Measurements from ENCODE around the gene TRIM7. TPM values are rescaled to one million over a fixed set of nuclear protein-coding genes. Genes with fewer than 3 reads are reported as not detected.
"Not testable (repeated sequence)": the region's sequence is repeated elsewhere in the genome, so short reads cannot be mapped to it uniquely, and the experiment has no call there.

The TRIM7 gene
- total and polyA plus RNA-seq, 2 donors (not counting 1 experiment from before 2014, with no cell fraction given): 4.7 to 7.3 TPM

DNA sequence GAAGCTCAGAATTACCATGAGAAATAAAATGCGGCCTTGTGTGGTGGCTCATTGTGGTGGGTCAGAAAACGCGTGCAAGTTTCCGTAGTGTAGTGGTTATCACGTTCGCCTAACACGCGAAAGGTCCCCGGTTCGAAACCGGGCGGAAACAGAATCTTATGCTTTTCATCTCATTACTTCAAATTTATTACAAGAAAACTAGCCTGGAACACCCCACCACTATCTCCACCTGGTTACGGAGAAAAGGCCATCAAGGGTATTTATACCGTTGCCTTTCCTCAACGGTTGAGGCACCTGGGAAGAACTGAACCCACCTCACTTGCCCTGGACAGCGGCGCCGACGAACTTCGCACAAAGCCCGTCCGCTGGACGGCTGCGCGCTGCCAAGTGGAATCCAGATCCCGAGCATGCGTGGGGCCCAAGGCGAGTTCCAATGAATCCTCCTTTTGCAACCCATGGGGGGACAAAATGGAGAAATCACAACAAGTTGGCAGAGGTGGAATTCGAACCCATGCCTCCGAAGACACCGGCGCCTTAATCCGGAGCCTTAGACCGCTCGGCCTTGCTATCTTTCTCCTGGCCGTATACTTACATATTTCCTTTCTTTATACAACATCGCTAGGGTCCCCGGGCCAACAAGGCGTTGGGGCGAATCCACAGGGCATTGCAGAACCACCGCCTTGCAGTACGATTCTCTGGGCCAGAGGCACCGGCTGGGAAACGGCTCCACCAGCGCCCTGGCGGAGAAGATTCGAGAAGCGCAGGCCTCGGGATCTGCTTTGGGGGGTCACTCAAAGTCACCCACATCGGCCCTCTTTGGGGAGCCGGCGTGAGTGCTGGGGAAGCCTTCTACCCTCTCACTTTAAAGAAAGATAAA is 40.7 kb downstream of the TRIM7 start:
- no peak overlapping the region for H3K9ac ChIP-seq (ENCODE audit: insufficient read depth, low read length)
- TF ChIP-seq, protein P1, sequence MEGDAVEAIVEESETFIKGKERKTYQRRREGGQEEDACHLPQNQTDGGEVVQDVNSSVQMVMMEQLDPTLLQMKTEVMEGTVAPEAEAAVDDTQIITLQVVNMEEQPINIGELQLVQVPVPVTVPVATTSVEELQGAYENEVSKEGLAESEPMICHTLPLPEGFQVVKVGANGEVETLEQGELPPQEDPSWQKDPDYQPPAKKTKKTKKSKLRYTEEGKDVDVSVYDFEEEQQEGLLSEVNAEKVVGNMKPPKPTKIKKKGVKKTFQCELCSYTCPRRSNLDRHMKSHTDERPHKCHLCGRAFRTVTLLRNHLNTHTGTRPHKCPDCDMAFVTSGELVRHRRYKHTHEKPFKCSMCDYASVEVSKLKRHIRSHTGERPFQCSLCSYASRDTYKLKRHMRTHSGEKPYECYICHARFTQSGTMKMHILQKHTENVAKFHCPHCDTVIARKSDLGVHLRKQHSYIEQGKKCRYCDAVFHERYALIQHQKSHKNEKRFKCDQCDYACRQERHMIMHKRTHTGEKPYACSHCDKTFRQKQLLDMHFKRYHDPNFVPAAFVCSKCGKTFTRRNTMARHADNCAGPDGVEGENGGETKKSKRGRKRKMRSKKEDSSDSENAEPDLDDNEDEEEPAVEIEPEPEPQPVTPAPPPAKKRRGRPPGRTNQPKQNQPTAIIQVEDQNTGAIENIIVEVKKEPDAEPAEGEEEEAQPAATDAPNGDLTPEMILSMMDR (conservative IDR thresholded peaks at IDR 0.05 in 1 of 2, IDR thresholded peaks at IDR 0.05 in 1 of 2; ENCODE audit: low read depth in 1 of 2, low read length in 2 of 2): no peak
- TF ChIP-seq EZH2 (IDR thresholded peaks at IDR 0.05; ENCODE audit: low read length, missing control alignments): no peak
- H3K36me3 ChIP-seq (ENCODE audit: control insufficient read depth, insufficient read depth, low read length): no peaks in the 10 kb centered on the region
- H3K27ac ChIP-seq (ENCODE audit: insufficient read depth, low read length): no peak overlapping the region
- no peaks in the 10 kb centered on the region for H3K9me3 ChIP-seq (ENCODE audit: control insufficient read depth, insufficient read depth, low read depth, low read length)
- DNase-seq (ENCODE audit: low read depth in 2 of 2): peak; percentile 39 to 41
- no peak overlapping the region for H2AFZ ChIP-seq (ENCODE audit: low read length)
- no peaks in the 10 kb centered on the region for H3K27me3 ChIP-seq (ENCODE audit: control insufficient read depth, insufficient read depth, low read length)
- H4K20me1 ChIP-seq (ENCODE audit: control insufficient read depth, extremely low read depth, insufficient read depth, low read length): no peaks in the 10 kb centered on the region
- H3K4me1 ChIP-seq (ENCODE audit: control insufficient read depth, extremely low read depth, insufficient read depth, low read length): peaks cover 4% of the 10 kb centered on the region
- no peaks in the 10 kb centered on the region for H3K79me2 ChIP-seq (ENCODE audit: control insufficient read depth, insufficient read depth, low read length)
- H3K4me2 ChIP-seq (ENCODE audit: extremely low read depth, insufficient read depth, low read length): peak overlapping the region; percentile 32
- H3K4me3 ChIP-seq (replicated peaks in 1 of 4; ENCODE audit: control extremely low read depth in 1 of 4, insufficient read depth in 1 of 4, low read depth in 3 of 4, low read length in 4 of 4): peak overlapping the region in 1 of 4 experiments; percentile 17

DNA sequence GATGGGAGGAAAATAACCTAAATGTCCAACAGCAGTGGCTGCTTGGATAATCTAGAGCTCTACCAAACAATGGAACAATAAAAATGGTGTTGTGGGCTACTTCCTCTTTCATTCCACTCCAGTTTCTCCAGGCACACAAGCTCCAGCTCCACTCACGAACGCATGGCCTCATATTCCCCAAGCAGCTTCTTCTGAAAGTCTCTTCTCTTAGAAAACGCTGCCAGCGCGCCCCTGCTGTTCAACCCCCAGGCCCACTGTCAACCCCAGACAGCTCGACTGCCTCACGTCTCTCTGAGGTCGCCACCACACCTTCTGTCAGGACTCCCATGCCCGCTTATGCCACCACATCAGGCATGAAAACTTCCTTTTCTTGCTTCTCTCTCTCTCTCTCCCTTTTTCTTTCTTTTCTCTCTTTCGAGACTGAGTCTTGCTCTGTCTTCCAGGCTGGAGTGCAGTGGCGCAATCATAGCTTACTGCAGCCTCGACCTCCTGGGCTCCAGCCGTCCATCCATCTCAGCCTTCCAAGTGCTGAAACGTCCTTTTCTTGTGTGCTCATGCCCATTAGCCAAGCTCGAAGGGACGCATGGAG is 41.4 kb downstream of the TRIM7 start:
- TF ChIP-seq, protein P1 (conservative IDR thresholded peaks at IDR 0.05 in 1 of 2, IDR thresholded peaks at IDR 0.05 in 1 of 2; ENCODE audit: low read depth in 1 of 2, low read length in 2 of 2): no peak
- no peak for TF ChIP-seq EZH2 (IDR thresholded peaks at IDR 0.05; ENCODE audit: low read length, missing control alignments)
- Histone ChIP-seq H3K4me1 (ENCODE audit: control insufficient read depth, extremely low read depth, insufficient read depth, low read length) (peaks cover 4% of the 10 kb centered on the region), H3K27me3 (ENCODE audit: control insufficient read depth, insufficient read depth, low read length) (no peaks in the 10 kb centered on the region), H3K9me3 (ENCODE audit: control insufficient read depth, insufficient read depth, low read depth, low read length) (no peaks in the 10 kb centered on the region), H3K4me2 (ENCODE audit: extremely low read depth, insufficient read depth, low read length) (no peak overlapping the region), H3K27ac (ENCODE audit: insufficient read depth, low read length) (no peak overlapping the region), H3K9ac (ENCODE audit: insufficient read depth, low read length) (no peak overlapping the region), H3K79me2 (ENCODE audit: control insufficient read depth, insufficient read depth, low read length) (no peaks in the 10 kb centered on the region), H3K4me3 (replicated peaks in 1 of 4; ENCODE audit: control extremely low read depth in 1 of 4, insufficient read depth in 1 of 4, low read depth in 3 of 4, low read length in 4 of 4) (no peak overlapping the region), H3K36me3 (ENCODE audit: control insufficient read depth, insufficient read depth, low read length) (no peaks in the 10 kb centered on the region), H2AFZ (ENCODE audit: low read length) (no peak overlapping the region), H4K20me1 (ENCODE audit: control insufficient read depth, extremely low read depth, insufficient read depth, low read length) (no peaks in the 10 kb centered on the region)
- DNase-seq (ENCODE audit: low read depth in 2 of 2): peak in 1 of 2 donors; percentile 36

DNA sequence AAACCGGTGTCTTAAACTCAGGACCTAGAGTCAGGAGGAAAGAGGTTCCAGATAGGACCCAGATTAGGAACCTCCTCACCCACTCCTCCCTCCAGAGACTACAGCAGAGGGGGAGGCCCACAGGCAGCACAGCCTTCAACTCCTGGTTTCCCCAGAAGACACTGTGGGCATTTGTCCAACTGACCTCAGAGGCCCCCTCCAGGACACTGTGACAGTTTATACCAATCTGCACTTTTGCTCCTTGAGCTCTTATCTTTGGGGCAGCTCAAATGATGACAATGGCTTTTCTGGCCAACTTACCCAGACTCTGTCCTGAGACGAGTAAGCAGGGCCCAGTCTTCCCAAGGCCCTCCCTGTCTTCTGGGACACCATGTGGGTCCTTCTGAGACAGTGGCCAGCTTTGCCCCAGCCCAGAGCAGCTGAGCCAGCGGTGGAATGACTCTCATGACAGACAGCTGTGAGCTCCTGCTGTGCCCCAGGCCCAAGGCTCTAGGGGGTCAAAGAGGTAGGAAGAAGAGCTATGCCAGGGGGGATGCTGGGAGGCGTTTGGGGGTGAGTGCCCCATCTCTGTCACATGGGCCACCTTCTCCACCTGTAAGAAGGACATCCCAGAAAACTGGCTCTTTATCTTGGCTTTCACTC is 43.3 kb downstream of the TRIM7 start:
- Histone ChIP-seq H4K20me1 (ENCODE audit: control insufficient read depth, extremely low read depth, insufficient read depth, low read length) (no peaks in the 10 kb centered on the region), H3K79me2 (ENCODE audit: control insufficient read depth, insufficient read depth, low read length) (no peaks in the 10 kb centered on the region), H2AFZ (ENCODE audit: low read length) (peak overlapping the region; percentile 87), H3K4me1 (ENCODE audit: control insufficient read depth, extremely low read depth, insufficient read depth, low read length) (peaks cover 4% of the 10 kb centered on the region), H3K9me3 (ENCODE audit: control insufficient read depth, insufficient read depth, low read depth, low read length) (no peaks in the 10 kb centered on the region), H3K36me3 (ENCODE audit: control insufficient read depth, insufficient read depth, low read length) (no peaks in the 10 kb centered on the region), H3K27ac (ENCODE audit: insufficient read depth, low read length) (peak overlapping the region; percentile 74), H3K27me3 (ENCODE audit: control insufficient read depth, insufficient read depth, low read length) (no peaks in the 10 kb centered on the region), H3K4me2 (ENCODE audit: extremely low read depth, insufficient read depth, low read length) (peak overlapping the region; percentile 76), H3K9ac (ENCODE audit: insufficient read depth, low read length) (no peak overlapping the region), H3K4me3 (replicated peaks in 1 of 4; ENCODE audit: control extremely low read depth in 1 of 4, insufficient read depth in 1 of 4, low read depth in 3 of 4, low read length in 4 of 4) (peak overlapping the region in 2 of 4 experiments; percentile 39 to 44)
- DNase-seq (ENCODE audit: low read depth in 2 of 2): no peak
- no peak for TF ChIP-seq EZH2 (IDR thresholded peaks at IDR 0.05; ENCODE audit: low read length, missing control alignments)
- TF ChIP-seq, protein P1 (conservative IDR thresholded peaks at IDR 0.05 in 1 of 2, IDR thresholded peaks at IDR 0.05 in 1 of 2; ENCODE audit: low read depth in 1 of 2, low read length in 2 of 2): no peak

DNA sequence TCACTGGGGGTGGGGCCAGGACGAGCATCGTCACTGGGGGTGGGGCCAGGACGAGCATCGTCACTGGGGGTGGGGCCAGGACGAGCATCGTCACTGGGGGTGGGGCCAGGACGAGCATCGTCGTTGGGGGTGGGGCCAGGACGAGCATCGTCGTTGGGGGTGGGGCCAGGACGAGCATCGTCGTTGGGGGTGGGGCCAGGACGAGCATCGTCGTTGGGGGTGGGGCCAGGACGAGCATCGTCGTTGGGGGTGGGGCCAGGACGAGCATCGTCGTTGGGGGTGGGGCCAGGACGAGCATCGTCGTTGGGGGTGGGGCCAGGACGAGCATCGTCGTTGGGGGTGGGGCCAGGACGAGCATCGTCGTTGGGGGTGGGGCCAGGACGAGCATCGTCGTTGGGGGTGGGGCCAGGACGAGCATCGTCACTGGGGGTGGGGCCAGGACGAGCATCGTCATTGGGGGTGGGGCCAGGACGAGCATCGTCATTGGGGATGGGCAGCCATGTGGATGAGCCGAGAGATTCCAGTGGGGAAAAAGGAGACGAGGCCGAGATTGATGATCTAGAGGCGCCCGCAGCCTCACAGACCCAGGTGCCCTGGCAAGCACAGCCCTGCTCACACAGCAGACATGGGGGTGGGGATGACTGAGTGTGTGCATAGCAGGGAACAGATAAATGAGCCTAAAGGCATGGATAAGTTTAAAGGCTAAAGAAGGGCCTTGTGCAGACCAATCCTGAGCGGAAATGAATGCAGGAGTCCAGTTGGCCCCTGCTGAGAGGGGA is 44.1 kb downstream of the TRIM7 start:
- not testable (repeated sequence) for H3K4me1 ChIP-seq (ENCODE audit: control insufficient read depth, extremely low read depth, insufficient read depth, low read length); H4K20me1 ChIP-seq (ENCODE audit: control insufficient read depth, extremely low read depth, insufficient read depth, low read length); H3K79me2 ChIP-seq (ENCODE audit: control insufficient read depth, insufficient read depth, low read length); H3K9ac ChIP-seq (ENCODE audit: insufficient read depth, low read length); H3K27me3 ChIP-seq (ENCODE audit: control insufficient read depth, insufficient read depth, low read length); H3K36me3 ChIP-seq (ENCODE audit: control insufficient read depth, insufficient read depth, low read length); H3K9me3 ChIP-seq (ENCODE audit: control insufficient read depth, insufficient read depth, low read depth, low read length)
- Histone ChIP-seq H3K4me3 (replicated peaks in 1 of 4; ENCODE audit: control extremely low read depth in 1 of 4, insufficient read depth in 1 of 4, low read depth in 3 of 4, low read length in 4 of 4) (peak overlapping the region in 3 of 4 experiments; percentile 12 to 44 (median 39)), H2AFZ (ENCODE audit: low read length) (peak overlapping the region; percentile 87), H3K27ac (ENCODE audit: insufficient read depth, low read length) (peak overlapping the region; percentile 74), H3K4me2 (ENCODE audit: extremely low read depth, insufficient read depth, low read length) (peak overlapping the region; percentile 76)
- DNase-seq (ENCODE audit: low read depth in 2 of 2): peak; percentile 75

Measured in fibroblast of lung (primary cell).